Smooth muscle cell (in vitro differentiated cells): ENCODE measurements around the gene GTPBP8. TPM values are rescaled to one million over a fixed set of nuclear protein-coding genes. Genes with fewer than 3 reads are reported as not detected.

ENCODE experiments used
- DNase-seq: peaks from one replicate; lab custom pipeline; 2025; ENCODE audit not compliant: unreplicated experiment; lab: John Stamatoyannopoulos, UW
- H2AFZ ChIP-seq: fragments of 200-600 bp; sonication (generic); 2 replicates; pipeline ENCODE4 v1.6.0; 2016; ENCODE audit warnings: antibody characterized with exemption, low read depth, mild to moderate bottlenecking
- H3F3A ChIP-seq: fragments of 200-600 bp; sonication (generic); 2 replicates; pipeline ENCODE4 v1.6.0; 2017; ENCODE audit warnings: antibody characterized with exemption, low read depth
- H3K27ac ChIP-seq: fragments of 200-600 bp; sonication (generic); 2 replicates; pipeline ENCODE4 v1.5.1; 2016; ENCODE audit warnings: low read depth, mild to moderate bottlenecking
- H3K27me3 ChIP-seq: fragments of 200-600 bp; sonication (generic); 2 replicates; pipeline ENCODE4 v1.6.1; 2016; ENCODE audit warnings: low read depth, mild to moderate bottlenecking
- H3K36me3 ChIP-seq: fragments of 200-600 bp; sonication (generic); 2 replicates; pipeline ENCODE4 v1.5.1; 2016; ENCODE audit warnings: low read depth
- H3K4me1 ChIP-seq: fragments of 200-600 bp; sonication (generic); 2 replicates; pipeline ENCODE4 v1.5.1; 2016; ENCODE audit warnings: low read depth
- H3K4me2 ChIP-seq: fragments of 200-600 bp; sonication (generic); 2 replicates; pipeline ENCODE4 v1.6.0; 2016; ENCODE audit warnings: mild to moderate bottlenecking
- H3K4me3 ChIP-seq: fragments of 200-600 bp; sonication (generic); 2 replicates; pipeline ENCODE4 v1.5.1; 2016; ENCODE audit warnings: mild to moderate bottlenecking
- H3K79me2 ChIP-seq: fragments of 200-600 bp; sonication (generic); 2 replicates; pipeline ENCODE4 v1.6.0; 2016; ENCODE audit warnings: low read depth, mild to moderate bottlenecking
- H3K9ac ChIP-seq: fragments of 200-600 bp; sonication (generic); 2 replicates; pipeline ENCODE4 v1.6.0; 2016; ENCODE audit warnings: low read depth
- H3K9me3 ChIP-seq: fragments of 200-600 bp; sonication (generic); replicated peaks from 2 replicates; pipeline ENCODE4 v1.5.1; 2016; ENCODE audit warnings: low read depth
- H4K20me1 ChIP-seq: fragments of 200-600 bp; sonication (generic); 2 replicates; pipeline ENCODE4 v1.6.0; 2016; ENCODE audit warnings: low read depth
- CTCF ChIP-seq: fragments of 200-600 bp; sonication (generic); IDR thresholded peaks from 2 replicates; pipeline ENCODE4 v1.5.1; 2017; ENCODE audit warnings: borderline replicate concordance, mild to moderate bottlenecking, antibody characterized with exemption; ENCODE audit not compliant: insufficient read depth, poor library complexity, severe bottlenecking
- WGBS: methylation state at CpG from one replicate; pipeline ENCODE4 v1.1.7; 2016; ENCODE audit warnings: low lambda C conversion rate; 5-methylcytosine and 5-hydroxymethylcytosine counted together
- polyA plus RNA-seq: library from polyadenylated mRNA; unstranded; fragments of >200 nt; fragmentation: Nextera tagmentation; extraction: Ambion mirVana; gene quantifications from 2 replicates; pipeline ENCODE4 v1.2.1, GENCODE V29; 2016
- total RNA-seq: library from RNA; depleted of rRNA; stranded (reverse); fragments of >200 nt; gene quantifications from 2 replicates; pipeline ENCODE4 v1.2.3, GENCODE V29; 2014

The GTPBP8 gene
- total and polyA plus RNA-seq, 2 experiments from 2014 or later, result 10.2 to 21.5 TPM

GRCh38 chr3:113021471-113021870 lies 30.7 kb downstream of the GTPBP8 start:
- Histone ChIP-seq H3K4me3 (no peak overlapping the region), H4K20me1 (no peaks in the 10 kb centered on the region), H3K9me3 (no peaks in the 10 kb centered on the region), H3K4me1 (peaks cover 8% of the 10 kb centered on the region), H3K4me2 (no peak overlapping the region), H3K27me3 (no peaks in the 10 kb centered on the region), H3K27ac (no peak overlapping the region), H3K36me3 (no peaks in the 10 kb centered on the region), H3F3A (no peaks in the 10 kb centered on the region), H2AFZ (no peak overlapping the region), H3K79me2 (peaks cover 26% of the 10 kb centered on the region), H3K9ac (no peak overlapping the region)
- DNase-seq, result no peak
- 80% methylated on average over 2 of the region's 2 CpGs for WGBS
- TF ChIP-seq CTCF, result no peak

- no peaks in the 10 kb centered on the region for H4K20me1 ChIP-seq
- no peaks in the 10 kb centered on the region for H3F3A ChIP-seq
- no peaks in the 10 kb centered on the region for H3K9me3 ChIP-seq
- DNase-seq, result no peak
- H3K4me1 ChIP-seq, result no peaks in the 10 kb centered on the region
- TF ChIP-seq CTCF, result no peak
- no peaks in the 10 kb centered on the region for H3K27me3 ChIP-seq
- H3K9ac ChIP-seq, result no peak overlapping the region
- no peak overlapping the region for H3K4me3 ChIP-seq
- H3K36me3 ChIP-seq, result no peaks in the 10 kb centered on the region
- H2AFZ ChIP-seq, result no peak overlapping the region
- no peaks in the 10 kb centered on the region for H3K79me2 ChIP-seq
- no peak overlapping the region for H3K27ac ChIP-seq
- WGBS, result 78% methylated on average over 2 of the region's 2 CpGs
- no peak overlapping the region for H3K4me2 ChIP-seq
These were observed 43.2 kb downstream of the GTPBP8 start for GRCh38 chr3:113034011-113034410.

GRCh38 chr3:113035387-113035982 lies 44.7 kb downstream of the GTPBP8 start:
- H3K4me3 ChIP-seq, result no peak overlapping the region
- no peaks in the 10 kb centered on the region for H3K27me3 ChIP-seq
- H3K9ac ChIP-seq, result no peak overlapping the region
- DNase-seq, result no peak
- H3K36me3 ChIP-seq, result no peaks in the 10 kb centered on the region
- no peaks in the 10 kb centered on the region for H3K9me3 ChIP-seq
- peak; percentile 83 for TF ChIP-seq CTCF
- no peak overlapping the region for H3K27ac ChIP-seq
- H2AFZ ChIP-seq, result no peak overlapping the region
- H3K79me2 ChIP-seq, result no peaks in the 10 kb centered on the region
- H4K20me1 ChIP-seq, result no peaks in the 10 kb centered on the region
- no peak overlapping the region for H3K4me2 ChIP-seq
- 70% methylated on average over 6 of the region's 6 CpGs for WGBS
- H3K4me1 ChIP-seq, result no peaks in the 10 kb centered on the region
- no peaks in the 10 kb centered on the region for H3F3A ChIP-seq

GRCh38 chr3:113038328-113038727 lies 47.5 kb downstream of the GTPBP8 start:
- H3K9me3 ChIP-seq, result no peaks in the 10 kb centered on the region
- H3K9ac ChIP-seq, result no peak overlapping the region
- H3K79me2 ChIP-seq, result no peaks in the 10 kb centered on the region
- H3K36me3 ChIP-seq, result no peaks in the 10 kb centered on the region
- H3K27me3 ChIP-seq, result no peaks in the 10 kb centered on the region
- H3K4me3 ChIP-seq, result no peak overlapping the region
- H2AFZ ChIP-seq, result no peak overlapping the region
- no peaks in the 10 kb centered on the region for H4K20me1 ChIP-seq
- H3K4me2 ChIP-seq, result no peak overlapping the region
- no peaks in the 10 kb centered on the region for H3K4me1 ChIP-seq
- WGBS, result 92% methylated on average over 2 of the region's 2 CpGs
- TF ChIP-seq CTCF, result no peak
- no peak for DNase-seq
- no peak overlapping the region for H3K27ac ChIP-seq
- no peaks in the 10 kb centered on the region for H3F3A ChIP-seq
